GM23338 (cell line): Measurements from ENCODE around the gene PLBD1.

Experiments
- CREB1 ChIP-seq: fragments of 250-450 bp; sonication (Bioruptor Pico); IDR thresholded peaks from 2 replicates; pipeline ENCODE4 v1.5.0; 2020; ENCODE audit warnings: low read depth, mild to moderate bottlenecking, moderate library complexity
- ETS1 ChIP-seq: IDR thresholded peaks from 2 replicates; pipeline ENCODE4 v1.6.1; 2016; ENCODE audit warnings: antibody characterized with exemption
- EZH2 ChIP-seq: fragments of 200-600 bp; sonication (generic); IDR thresholded peaks from one replicate; pipeline ENCODE4 v1.8.0; 2017; ENCODE audit warnings: antibody characterized with exemption, mild to moderate bottlenecking, low read depth; ENCODE audit not compliant: unreplicated experiment
- EZH2phosphoT487 ChIP-seq: fragments of 200-600 bp; sonication (generic); IDR thresholded peaks from one replicate; pipeline ENCODE4 v1.8.1; 2018; ENCODE audit warnings: antibody characterized with exemption; ENCODE audit not compliant: unreplicated experiment
- JUNB ChIP-seq: IDR thresholded peaks from one replicate; pipeline ENCODE4 v1.6.1; 2016; ENCODE audit warnings: antibody characterized with exemption; ENCODE audit not compliant: unreplicated experiment
- NANOG ChIP-seq: IDR thresholded peaks from 2 replicates; pipeline ENCODE4 v1.6.1; 2016; ENCODE audit warnings: antibody characterized with exemption, borderline replicate concordance
- POLR2AphosphoS5 ChIP-seq: IDR thresholded peaks from 2 replicates; pipeline ENCODE4 v1.6.1; 2016; ENCODE audit warnings: antibody characterized with exemption, low read depth
- STAT1 ChIP-seq: IDR thresholded peaks from one replicate; pipeline ENCODE4 v1.6.1; 2016; ENCODE audit warnings: antibody characterized with exemption; ENCODE audit not compliant: unreplicated experiment
- ZNF114 ChIP-seq: fragments of 250-450 bp; sonication (Bioruptor Pico); IDR thresholded peaks from 2 replicates; pipeline ENCODE4 v1.5.0; 2020; ENCODE audit warnings: mild to moderate bottlenecking, moderate library complexity
- ZNF331 ChIP-seq: fragments of 250-450 bp; sonication (Bioruptor Pico); IDR thresholded peaks from 2 replicates; pipeline ENCODE4 v1.5.0; 2020; ENCODE audit warnings: low read depth, mild to moderate bottlenecking, moderate library complexity
- ZNF462 ChIP-seq: fragments of 250-450 bp; sonication (Bioruptor Pico); IDR thresholded peaks from 2 replicates; pipeline ENCODE4 v1.5.0; 2020; ENCODE audit warnings: mild to moderate bottlenecking, moderate library complexity
- TF ChIP-seq, protein P1 (sequence below), 2 experiments: fragments of 200-600 bp in 1 of 2; sonication (generic) in 1 of 2; conservative IDR thresholded peaks; 2 replicates each; pipeline versions ENCODE4 v1.5.1 to v1.6.1; 2016 to 2017; ENCODE audit warnings: antibody characterized with exemption in 2 of 2, low read depth in 2 of 2, mild to moderate bottlenecking in 2 of 2, moderate library complexity in 1 of 2
- TF ChIP-seq, protein P2 (sequence below): IDR thresholded peaks from one replicate; pipeline ENCODE4 v1.6.1; 2018; ENCODE audit warnings: antibody characterized with exemption; ENCODE audit not compliant: unreplicated experiment

- TF ChIP-seq EZH2phosphoT487, result no peak
- TF ChIP-seq, protein P1, sequence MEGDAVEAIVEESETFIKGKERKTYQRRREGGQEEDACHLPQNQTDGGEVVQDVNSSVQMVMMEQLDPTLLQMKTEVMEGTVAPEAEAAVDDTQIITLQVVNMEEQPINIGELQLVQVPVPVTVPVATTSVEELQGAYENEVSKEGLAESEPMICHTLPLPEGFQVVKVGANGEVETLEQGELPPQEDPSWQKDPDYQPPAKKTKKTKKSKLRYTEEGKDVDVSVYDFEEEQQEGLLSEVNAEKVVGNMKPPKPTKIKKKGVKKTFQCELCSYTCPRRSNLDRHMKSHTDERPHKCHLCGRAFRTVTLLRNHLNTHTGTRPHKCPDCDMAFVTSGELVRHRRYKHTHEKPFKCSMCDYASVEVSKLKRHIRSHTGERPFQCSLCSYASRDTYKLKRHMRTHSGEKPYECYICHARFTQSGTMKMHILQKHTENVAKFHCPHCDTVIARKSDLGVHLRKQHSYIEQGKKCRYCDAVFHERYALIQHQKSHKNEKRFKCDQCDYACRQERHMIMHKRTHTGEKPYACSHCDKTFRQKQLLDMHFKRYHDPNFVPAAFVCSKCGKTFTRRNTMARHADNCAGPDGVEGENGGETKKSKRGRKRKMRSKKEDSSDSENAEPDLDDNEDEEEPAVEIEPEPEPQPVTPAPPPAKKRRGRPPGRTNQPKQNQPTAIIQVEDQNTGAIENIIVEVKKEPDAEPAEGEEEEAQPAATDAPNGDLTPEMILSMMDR (conservative IDR thresholded peaks at IDR 0.05; ENCODE audit: low read depth in 2 of 2), result no peak
- no peak for TF ChIP-seq EZH2
- TF ChIP-seq CREB1, result no peak
- TF ChIP-seq POLR2AphosphoS5, result no peak
- TF ChIP-seq, protein P2, sequence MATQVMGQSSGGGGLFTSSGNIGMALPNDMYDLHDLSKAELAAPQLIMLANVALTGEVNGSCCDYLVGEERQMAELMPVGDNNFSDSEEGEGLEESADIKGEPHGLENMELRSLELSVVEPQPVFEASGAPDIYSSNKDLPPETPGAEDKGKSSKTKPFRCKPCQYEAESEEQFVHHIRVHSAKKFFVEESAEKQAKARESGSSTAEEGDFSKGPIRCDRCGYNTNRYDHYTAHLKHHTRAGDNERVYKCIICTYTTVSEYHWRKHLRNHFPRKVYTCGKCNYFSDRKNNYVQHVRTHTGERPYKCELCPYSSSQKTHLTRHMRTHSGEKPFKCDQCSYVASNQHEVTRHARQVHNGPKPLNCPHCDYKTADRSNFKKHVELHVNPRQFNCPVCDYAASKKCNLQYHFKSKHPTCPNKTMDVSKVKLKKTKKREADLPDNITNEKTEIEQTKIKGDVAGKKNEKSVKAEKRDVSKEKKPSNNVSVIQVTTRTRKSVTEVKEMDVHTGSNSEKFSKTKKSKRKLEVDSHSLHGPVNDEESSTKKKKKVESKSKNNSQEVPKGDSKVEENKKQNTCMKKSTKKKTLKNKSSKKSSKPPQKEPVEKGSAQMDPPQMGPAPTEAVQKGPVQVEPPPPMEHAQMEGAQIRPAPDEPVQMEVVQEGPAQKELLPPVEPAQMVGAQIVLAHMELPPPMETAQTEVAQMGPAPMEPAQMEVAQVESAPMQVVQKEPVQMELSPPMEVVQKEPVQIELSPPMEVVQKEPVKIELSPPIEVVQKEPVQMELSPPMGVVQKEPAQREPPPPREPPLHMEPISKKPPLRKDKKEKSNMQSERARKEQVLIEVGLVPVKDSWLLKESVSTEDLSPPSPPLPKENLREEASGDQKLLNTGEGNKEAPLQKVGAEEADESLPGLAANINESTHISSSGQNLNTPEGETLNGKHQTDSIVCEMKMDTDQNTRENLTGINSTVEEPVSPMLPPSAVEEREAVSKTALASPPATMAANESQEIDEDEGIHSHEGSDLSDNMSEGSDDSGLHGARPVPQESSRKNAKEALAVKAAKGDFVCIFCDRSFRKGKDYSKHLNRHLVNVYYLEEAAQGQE, result no peak
- no peak for TF ChIP-seq STAT1
- TF ChIP-seq ETS1, result no peak
- no peak for TF ChIP-seq ZNF331 (CRISPR knock-in tag)
- TF ChIP-seq JUNB, result no peak
- no peak for TF ChIP-seq ZNF114 (CRISPR knock-in tag)
- TF ChIP-seq NANOG, result no peak
- no peak for TF ChIP-seq ZNF462
These were observed 72.4 kb downstream of the PLBD1 start for GRCh38 chr12:14495326-14495725.
